H1 (cell line): ENCODE data around the gene HIC1. TPM values are rescaled to one million over a fixed set of nuclear protein-coding genes. Genes with fewer than 3 reads are reported as not detected.
A peak's percentile ranks its signal among the peaks of the same experiment; 100 is the strongest.

Experiments
- CTCF ChIA-PET: fragments of 300-600 bp; sonication (Branson Sonifier 250); formaldehyde crosslinking; loops from one replicate; lab custom pipeline; 2021; ENCODE audit not compliant: partially characterized antibody; lab: Charles Lee
- POLR2A ChIA-PET: fragments of 300-600 bp; sonication (Branson Sonifier 250); formaldehyde crosslinking; loops from one replicate; lab custom pipeline; 2021; ENCODE audit warnings: inconsistent platforms; ENCODE audit not compliant: partially characterized antibody; lab: Charles Lee
- DNase-seq, 2 experiments: peaks; one replicate each; pipeline versions ENCODE4 v3.0.0 to v3.0.0-alpha.2; 2010 to 2022; ENCODE audit warnings: low spot score in 2 of 2, low read depth in 1 of 2, mixed read lengths in 1 of 2
- FAIRE-seq: peaks from 2 replicates; lab custom pipeline; 2011; peaks lifted over from hg19 to GRCh38; lab: Jason Lieb, UNC
- H2AFZ ChIP-seq: 2 replicates; pipeline ENCODE4 v1.8.1; 2012; ENCODE audit warnings: low read length, inconsistent platforms
- H2AK5ac ChIP-seq: 2 replicates; pipeline ENCODE4 v1.6.1; 2013; ENCODE audit warnings: low read depth, low read length
- H2BK120ac ChIP-seq: replicated peaks from 2 replicates; pipeline ENCODE3; 2013; ENCODE audit warnings: low read depth, low read length, inconsistent platforms
- H2BK12ac ChIP-seq: 2 replicates; pipeline ENCODE4 v1.6.1; 2013; ENCODE audit warnings: low read depth, low read length
- H2BK15ac ChIP-seq: 2 replicates; pipeline ENCODE4 v1.6.1; 2013; ENCODE audit warnings: low read length
- H2BK20ac ChIP-seq: 2 replicates; pipeline ENCODE4 v1.6.1; 2013; ENCODE audit warnings: low read length
- H2BK5ac ChIP-seq: 2 replicates; pipeline ENCODE4 v1.6.1; 2013; ENCODE audit warnings: low read depth, low read length
- H3K14ac ChIP-seq: 2 replicates; pipeline ENCODE4 v1.6.1; 2013; ENCODE audit warnings: inconsistent platforms; ENCODE audit not compliant: insufficient read length
- H3K18ac ChIP-seq: 2 replicates; pipeline ENCODE4 v1.6.1; 2013; ENCODE audit warnings: low read length; ENCODE audit errors: extremely low read depth
- H3K23ac ChIP-seq: 2 replicates; pipeline ENCODE4 v1.6.1; 2013; ENCODE audit warnings: inconsistent platforms; ENCODE audit not compliant: insufficient read length
- H3K23me2 ChIP-seq: 2 replicates; pipeline ENCODE4 v1.6.1; 2013; ENCODE audit warnings: low read depth, low read length
- H3K27ac ChIP-seq: 2 replicates; pipeline ENCODE4 v1.6.1; 2011; ENCODE audit warnings: low read depth, low read length, inconsistent platforms
- H3K27me3 ChIP-seq, 4 experiments: replicated peaks in 1 of 4; 1 replicate in 1 of 4; 2 replicates in 3 of 4; pipeline versions ENCODE4 v1.6.1 to v1.8.1; 2011 to 2013; ENCODE audit warnings: low read length in 3 of 4, mild to moderate bottlenecking in 3 of 4, inconsistent platforms in 2 of 4, mixed read lengths in 2 of 4, moderate library complexity in 1 of 4; ENCODE audit not compliant: control insufficient read depth in 3 of 4, insufficient read depth in 3 of 4; ENCODE audit errors: extremely low read depth in 1 of 4
- H3K36me3 ChIP-seq, 4 experiments: 2 replicates each; pipeline versions ENCODE4 v1.6.1 to v1.8.1; 2011 to 2013; ENCODE audit warnings: mild to moderate bottlenecking in 4 of 4, low read length in 3 of 4, moderate library complexity in 2 of 4, control low read depth in 1 of 4, inconsistent platforms in 1 of 4; ENCODE audit not compliant: insufficient read depth in 4 of 4, control insufficient read depth in 2 of 4
- H3K4ac ChIP-seq: replicated peaks from 2 replicates; pipeline ENCODE3; 2013; ENCODE audit warnings: low read length, low read depth, mixed read lengths, inconsistent platforms; ENCODE audit not compliant: insufficient read length
- H3K4me1 ChIP-seq, 4 experiments: replicated peaks in 1 of 4; 1 replicate in 1 of 4; 2 replicates in 3 of 4; pipeline versions ENCODE4 v1.6.1 to v1.8.1; 2011 to 2013; ENCODE audit warnings: low read length in 3 of 4, inconsistent platforms in 2 of 4, mixed read lengths in 1 of 4; ENCODE audit not compliant: insufficient read depth in 4 of 4, control insufficient read depth in 3 of 4
- H3K4me2 ChIP-seq, 2 experiments: 2 replicates each; pipeline versions ENCODE4 v1.6.1 to v1.8.1; 2011 to 2013; ENCODE audit warnings: low read depth in 2 of 2, low read length in 2 of 2, control low read depth in 1 of 2, inconsistent platforms in 1 of 2, mild to moderate bottlenecking in 1 of 2; ENCODE audit not compliant: insufficient read depth in 1 of 2
- H3K4me3 ChIP-seq, 4 experiments: fragments of 200-600, 300-600 bp in 1 of 4; sonication (generic), shearing (Covaris generic), sonication (Bioruptor Twin) in 1 of 4; 2 replicates each; pipeline versions ENCODE4 v1.5.1 to v1.8.1; 2011 to 2016; ENCODE audit warnings: low read length in 4 of 4, low read depth in 3 of 4, control low read depth in 2 of 4, inconsistent platforms in 2 of 4, mild to moderate bottlenecking in 2 of 4, mixed read lengths in 1 of 4, moderate library complexity in 1 of 4; ENCODE audit not compliant: insufficient read depth in 2 of 4; ENCODE audit errors: extremely low read depth in 1 of 4
- H3K56ac ChIP-seq: replicated peaks from 2 replicates; pipeline ENCODE3; 2013; ENCODE audit warnings: low read depth, mild to moderate bottlenecking, mixed read lengths, low read length, inconsistent platforms; ENCODE audit not compliant: insufficient read length
- H3K79me1 ChIP-seq: 2 replicates; pipeline ENCODE4 v1.6.1; 2013; ENCODE audit warnings: low read depth, low read length, control low read depth
- H3K79me2 ChIP-seq, 2 experiments: 2 replicates each; pipeline versions ENCODE4 v1.6.1 to v1.8.1; 2012 to 2013; ENCODE audit warnings: low read length in 2 of 2, mild to moderate bottlenecking in 2 of 2, inconsistent platforms in 1 of 2; ENCODE audit not compliant: insufficient read depth in 2 of 2, control insufficient read depth in 1 of 2
- H3K9ac ChIP-seq, 4 experiments: replicated peaks in 1 of 4; 1 replicate in 1 of 4; 2 replicates in 3 of 4; pipeline versions ENCODE4 v1.6.1 to v1.8.1; 2011 to 2013; ENCODE audit warnings: low read depth in 3 of 4, low read length in 3 of 4, control low read depth in 2 of 4, mild to moderate bottlenecking in 2 of 4, moderate library complexity in 2 of 4, inconsistent platforms in 1 of 4; ENCODE audit errors: extremely low read depth in 1 of 4
- H3K9me3 ChIP-seq, 2 experiments: 2 replicates each; pipeline versions ENCODE4 v1.6.1 to v1.8.1; 2012 to 2013; ENCODE audit warnings: mild to moderate bottlenecking in 2 of 2, moderate library complexity in 2 of 2, control low read depth in 1 of 2, inconsistent platforms in 1 of 2, low read depth in 1 of 2, low read length in 1 of 2, mixed read lengths in 1 of 2; ENCODE audit not compliant: insufficient read depth in 2 of 2
- H4K20me1 ChIP-seq, 2 experiments: replicated peaks in 1 of 2; 2 replicates each; pipeline versions ENCODE3 to v1.8.1; 2011 to 2013; ENCODE audit warnings: inconsistent platforms in 2 of 2, low read length in 2 of 2, mild to moderate bottlenecking in 1 of 2; ENCODE audit not compliant: insufficient read depth in 2 of 2, control insufficient read depth in 1 of 2
- H4K5ac ChIP-seq: 2 replicates; pipeline ENCODE4 v1.6.1; 2013; ENCODE audit warnings: low read length, low read depth, mixed read lengths, inconsistent platforms; ENCODE audit not compliant: insufficient read length
- H4K8ac ChIP-seq: 2 replicates; pipeline ENCODE4 v1.8.0; 2013; ENCODE audit warnings: mild to moderate bottlenecking, moderate library complexity, low read length, inconsistent platforms; ENCODE audit not compliant: insufficient read depth; ENCODE audit errors: extremely low read depth
- H4K91ac ChIP-seq: replicated peaks from 2 replicates; pipeline ENCODE3; 2013; ENCODE audit warnings: low read length, mixed read lengths, inconsistent platforms; ENCODE audit not compliant: insufficient read length
- CEBPB ChIP-seq: IDR thresholded peaks from 2 replicates; pipeline ENCODE4 v1.6.1; 2012; ENCODE audit warnings: low read depth, low read length
- CTBP2 ChIP-seq: IDR thresholded peaks from 2 replicates; pipeline ENCODE4 v1.7.0; 2011; ENCODE audit warnings: borderline replicate concordance, mild to moderate bottlenecking, moderate library complexity, mixed read lengths, low read length; ENCODE audit not compliant: insufficient read depth, insufficient read length
- PHF8 ChIP-seq: fragments of 200-600 bp; sonication (generic); conservative IDR thresholded peaks from 2 replicates; pipeline ENCODE4 v1.7.1; 2012; ENCODE audit warnings: low read depth, mild to moderate bottlenecking, inconsistent platforms, low read length, moderate library complexity
- RAD21 ChIP-seq, 2 experiments: IDR thresholded peaks in 1 of 2; conservative IDR thresholded peaks in 1 of 2; 2 replicates each; pipeline ENCODE4 v1.6.1; 2011; ENCODE audit warnings: low read depth in 2 of 2, low read length in 2 of 2, improper control_type of control experiment in 1 of 2, inconsistent platforms in 1 of 2, mild to moderate bottlenecking in 1 of 2, moderate library complexity in 1 of 2
- RNF2 ChIP-seq: fragments of 200-900, 300-1000 bp; sonication (generic); IDR thresholded peaks from 2 replicates; pipeline ENCODE4 v1.7.1; 2016; ENCODE audit warnings: borderline replicate concordance, low read depth, mild to moderate bottlenecking, antibody characterized with exemption, low read length; ENCODE audit not compliant: poor library complexity, severe bottlenecking; ENCODE audit errors: missing control alignments
- TEAD4 ChIP-seq: IDR thresholded peaks from 2 replicates; pipeline ENCODE4 v1.6.1; 2012; ENCODE audit warnings: low read depth, low read length, inconsistent platforms, mixed read lengths
- WGBS, 2 experiments: shearing (Covaris generic) in 1 of 2; methylation state at CpG; one replicate each; pipeline versions ENCODE4 v1.1.6 to v1.1.7; 2013 to 2015; ENCODE audit warnings: low lambda C conversion rate in 2 of 2, mixed read lengths in 2 of 2, inconsistent platforms in 1 of 2, low coverage in 1 of 2, missing lambda C conversion rate in 1 of 2; ENCODE audit not compliant: insufficient replicate concordance in 2 of 2, insufficient coverage in 1 of 2, insufficient read length in 1 of 2; ENCODE audit errors: extremely low coverage in 1 of 2, missing lambda C conversion rate in 1 of 2; 5-methylcytosine and 5-hydroxymethylcytosine counted together
- polyA plus RNA-seq, 7 experiments: library from polyadenylated mRNA; depleted of rRNA in 3 of 7; stranded (reverse) in 5 of 7; unstranded in 2 of 7; fragments of >200 nt in 5 of 7; fragments of 200-250 nt in 2 of 7; gene quantifications; 1 replicate in 5 of 7; 2 replicates in 1 of 7; 4 replicates in 1 of 7; pipeline versions ENCODE4 v1.2.1 to v1.2.3, GENCODE V29; 2011 to 2013; ENCODE audit warnings: missing spikeins in 2 of 7, mixed read lengths in 2 of 7
- total RNA-seq: library from RNA; stranded (reverse); fragmentation: NEBNext Ultra II Directional; extraction: Animal tissue kit (Norgen Biotek cat#: 25700); gene quantifications from 2 replicates; pipeline ENCODE4 v1.2.1, GENCODE V29; 2021
- TF ChIP-seq, protein P1 (sequence below), 3 experiments: IDR thresholded peaks; 1 replicate in 2 of 3; 2 replicates in 1 of 3; pipeline versions ENCODE4 v1.5.1 to v1.6.1; 2011; ENCODE audit warnings: low read length in 3 of 3, mild to moderate bottlenecking in 3 of 3, inconsistent platforms in 2 of 3, low read depth in 1 of 3, moderate library complexity in 1 of 3; ENCODE audit not compliant: insufficient read depth in 1 of 3; ENCODE audit errors: control extremely low read depth in 1 of 3

HIC1 gene
- total and polyA plus RNA-seq, 2 of the 8 experiments (the other 6 are each of a cell fraction or from before 2014, with no cell fraction given), result 0.06 to 0.09 TPM

DNA sequence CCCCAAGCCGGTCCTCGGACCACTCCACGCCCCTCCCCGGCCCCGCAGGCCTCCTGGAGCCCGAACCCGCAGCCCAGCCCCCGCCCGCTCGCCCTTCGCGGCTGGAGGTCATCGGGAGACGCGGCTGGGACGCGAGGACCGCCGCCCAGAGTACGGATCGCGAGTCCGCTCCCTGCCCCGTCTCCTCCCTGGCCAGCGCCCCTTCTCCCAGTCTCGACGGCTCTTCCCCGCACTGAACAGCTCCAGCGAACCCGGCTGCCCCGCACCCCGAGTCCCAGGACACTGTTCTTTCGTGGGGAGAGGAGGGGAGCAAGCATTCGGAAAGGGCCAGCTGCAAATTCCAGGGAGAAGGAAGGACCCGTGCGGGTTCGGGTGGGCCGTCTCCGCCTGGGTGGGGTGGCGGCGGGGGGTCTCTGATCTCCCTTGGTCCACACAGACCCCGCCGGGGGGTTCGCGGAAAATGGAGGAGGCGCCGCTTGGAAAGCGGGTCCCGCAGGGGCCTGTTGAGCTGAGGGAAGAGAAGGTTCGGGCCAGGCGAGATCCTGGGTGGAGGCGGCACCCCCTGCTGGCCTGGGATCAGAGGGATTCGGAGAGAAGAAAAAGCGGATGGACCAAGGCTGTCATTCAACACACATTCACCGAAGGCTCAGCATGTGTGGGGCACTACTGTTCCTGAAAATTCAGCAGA, 29.1 kb upstream of the HIC1 start:
- 12% methylated on average over 24 of the region's 55 CpGs; no CpG with 5 or more reads in 1 of the 2 experiments for WGBS, 2 experiments
- FAIRE-seq, result peak; percentile 28
- H3K79me1 ChIP-seq, result no peaks in the 10 kb centered on the region
- TF ChIP-seq PHF8, result no peak
- TF ChIP-seq, protein P1, sequence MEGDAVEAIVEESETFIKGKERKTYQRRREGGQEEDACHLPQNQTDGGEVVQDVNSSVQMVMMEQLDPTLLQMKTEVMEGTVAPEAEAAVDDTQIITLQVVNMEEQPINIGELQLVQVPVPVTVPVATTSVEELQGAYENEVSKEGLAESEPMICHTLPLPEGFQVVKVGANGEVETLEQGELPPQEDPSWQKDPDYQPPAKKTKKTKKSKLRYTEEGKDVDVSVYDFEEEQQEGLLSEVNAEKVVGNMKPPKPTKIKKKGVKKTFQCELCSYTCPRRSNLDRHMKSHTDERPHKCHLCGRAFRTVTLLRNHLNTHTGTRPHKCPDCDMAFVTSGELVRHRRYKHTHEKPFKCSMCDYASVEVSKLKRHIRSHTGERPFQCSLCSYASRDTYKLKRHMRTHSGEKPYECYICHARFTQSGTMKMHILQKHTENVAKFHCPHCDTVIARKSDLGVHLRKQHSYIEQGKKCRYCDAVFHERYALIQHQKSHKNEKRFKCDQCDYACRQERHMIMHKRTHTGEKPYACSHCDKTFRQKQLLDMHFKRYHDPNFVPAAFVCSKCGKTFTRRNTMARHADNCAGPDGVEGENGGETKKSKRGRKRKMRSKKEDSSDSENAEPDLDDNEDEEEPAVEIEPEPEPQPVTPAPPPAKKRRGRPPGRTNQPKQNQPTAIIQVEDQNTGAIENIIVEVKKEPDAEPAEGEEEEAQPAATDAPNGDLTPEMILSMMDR (IDR thresholded peaks at IDR 0.05; ENCODE audit: control extremely low read depth in 1 of 3, insufficient read depth in 1 of 3, low read depth in 1 of 3, low read length in 3 of 3), result peak; percentile 33 to 41 (median 33); a peak in 3 of 4 replicates
- no peak for TF ChIP-seq CEBPB
- no peak for TF ChIP-seq TEAD4
- TF ChIP-seq RNF2, result peak; percentile 58
- TF ChIP-seq CTBP2, result no peak
- peak; percentile 49 to 55 for TF ChIP-seq RAD21 (IDR thresholded peaks at IDR 0.05 in 1 of 2, conservative IDR thresholded peaks at IDR 0.05 in 1 of 2; ENCODE audit: low read depth in 2 of 2, low read length in 2 of 2)

More for the DNA sequence above, 29.1 kb upstream of the HIC1 start:
- H4K20me1 ChIP-seq, result peaks cover 0 to 6% of the 10 kb centered on the region in 2 experiments
- no peak overlapping the region for H4K91ac ChIP-seq
- H3K56ac ChIP-seq, result no peak overlapping the region
- H3K18ac ChIP-seq, result no peak overlapping the region; the same call in 1 of the 2 replicates
- H2BK15ac ChIP-seq, result no peak overlapping the region
- peaks cover 16% of the 10 kb centered on the region; the same call in 1 of the 2 replicates for H3K23me2 ChIP-seq
- no peak overlapping the region for H2AFZ ChIP-seq
- H3K9me3 ChIP-seq, result no peaks in the 10 kb centered on the region
- no peak overlapping the region for H2BK5ac ChIP-seq
- ChIA-PET CTCF (interaction anchor here (0.8 to 5.3 kb wide), 17 partner anchors 12 to 219 kb away, joined by 3 to 47 read pairs (median 4); no protein-coding TSS in a partner anchor), POLR2A (no interaction called here)
- no peak overlapping the region for H3K4ac ChIP-seq
- H3K4me2 ChIP-seq, result peak overlapping the region; percentile 64 to 80
- H3K23ac ChIP-seq, result no peak overlapping the region
- peaks cover 70 to 85% (median 80%) of the 10 kb centered on the region in 4 experiments for H3K27me3 ChIP-seq
- H3K4me3 ChIP-seq, result peak overlapping the region; percentile 12 to 63 (median 24); a peak in 6 of 8 replicates
- H3K36me3 ChIP-seq, result peaks cover 0 to 6% (median 0%) of the 10 kb centered on the region in 4 experiments; a peak in 1 of 8 replicates
- no peak overlapping the region for H3K14ac ChIP-seq
- H3K4me1 ChIP-seq, result peaks cover 1 to 18% (median 7%) of the 10 kb centered on the region in 4 experiments
- no peak overlapping the region for H2BK20ac ChIP-seq
- H2BK120ac ChIP-seq, result no peak overlapping the region
- no peak overlapping the region for H3K27ac ChIP-seq
- no peak overlapping the region for H4K8ac ChIP-seq
- no peak overlapping the region for H2AK5ac ChIP-seq
- no peak overlapping the region for H3K9ac ChIP-seq
- no peak overlapping the region for H4K5ac ChIP-seq
- H2BK12ac ChIP-seq, result no peak overlapping the region
- DNase-seq, result peak in 1 of 2 experiments; percentile 70
- H3K79me2 ChIP-seq, result no peaks in the 10 kb centered on the region
